ENCODE measurements around the gene GSTA4.

- no peak for TF ChIP-seq CTCF (IDR thresholded peaks at IDR 0.05; ENCODE audit: extremely low read depth in 1 of 2, insufficient read depth in 1 of 2, low read depth in 1 of 2, low read length in 2 of 2)
- TF ChIP-seq JUN (IDR thresholded peaks at IDR 0.05; ENCODE audit: borderline replicate concordance, insufficient read depth, insufficient read length, low read depth) = no peak
- no peak for TF ChIP-seq POLR2A (IDR thresholded peaks at IDR 0.05; ENCODE audit: low read depth, low read length)
- TF ChIP-seq POLR2AphosphoS5 (IDR thresholded peaks at IDR 0.05; ENCODE audit: insufficient read depth, low read depth, low read length) = no peak
- TF ChIP-seq EZH2 (IDR thresholded peaks at IDR 0.05; ENCODE audit: borderline replicate concordance, low read depth, low read length, severe bottlenecking) = no peak
- no peak for TF ChIP-seq FOS (IDR thresholded peaks at IDR 0.05; ENCODE audit: borderline replicate concordance, insufficient read depth, low read length)
- TF ChIP-seq MAX (IDR thresholded peaks at IDR 0.05; ENCODE audit: insufficient read depth, insufficient read length) = no peak
- TF ChIP-seq MYC (IDR thresholded peaks at IDR 0.05; ENCODE audit: low read depth, low read length) = no peak
- no peak for TF ChIP-seq GATA2 (IDR thresholded peaks at IDR 0.05; ENCODE audit: insufficient read depth, insufficient read length, low read depth, low read length)
These were observed 20.4 kb upstream of the GSTA4 start for GRCh38 chr6:53015486-53015885.

Data from endothelial cell of umbilical vein (primary cell).